Fibroblast of pulmonary artery (primary cell): ENCODE results near the gene BMPER.
"Not testable (repeated sequence)": the region's sequence is repeated elsewhere in the genome, so short reads cannot be mapped to it uniquely, and the experiment has no call there.

Experiments used
- DNase-seq: peaks from one replicate; pipeline ENCODE4 v3.0.0-alpha.2; 2010; ENCODE audit warnings: low read depth
- H3K4me3 ChIP-seq: replicated peaks from 2 replicates; pipeline ENCODE4 v1.5.1; 2011; ENCODE audit warnings: low read depth, mild to moderate bottlenecking, control low read depth, low read length, moderate library complexity
- CTCF ChIP-seq: IDR thresholded peaks from 2 replicates; pipeline ENCODE4 v1.5.1; 2011; ENCODE audit warnings: mild to moderate bottlenecking, control low read depth, low read length, inconsistent platforms; ENCODE audit errors: missing control alignments

Gene BMPER

GRCh38 chr7:34165927-34166550, 260.7 kb downstream of the BMPER start:
- TF ChIP-seq CTCF = peak; percentile 78
- no peak overlapping the region for H3K4me3 ChIP-seq
- DNase-seq = peak; percentile 69

- no peak for TF ChIP-seq CTCF
- H3K4me3 ChIP-seq = no peak overlapping the region
- DNase-seq = no peak
Observed at GRCh38 chr7:34168013-34168412, 262.7 kb downstream of the BMPER start.

- DNase-seq, H3K4me3 ChIP-seq: not testable (repeated sequence)
Observed at GRCh38 chr7:34174688-34175616, 269.6 kb downstream of the BMPER start.

- H3K4me3 ChIP-seq = no peak overlapping the region
- TF ChIP-seq CTCF = no peak
- DNase-seq = no peak
Observed at GRCh38 chr7:34175837-34176236, 270.5 kb downstream of the BMPER start.

- no peak for DNase-seq
- TF ChIP-seq CTCF = no peak
- H3K4me3 ChIP-seq = no peak overlapping the region
Observed at GRCh38 chr7:34177476-34177875, 272.1 kb downstream of the BMPER start.

GRCh38 chr7:34181271-34181958, 276.1 kb downstream of the BMPER start:
- TF ChIP-seq CTCF = no peak
- DNase-seq = no peak
- no peak overlapping the region for H3K4me3 ChIP-seq

- no peak overlapping the region for H3K4me3 ChIP-seq
- TF ChIP-seq CTCF = peak; percentile 29
- peak; percentile 34 for DNase-seq
Observed at GRCh38 chr7:34184466-34184865, 279.1 kb downstream of the BMPER start.
